Left colon (tissue), 2 donors: ENCODE results near the gene IL6ST. TPM values are rescaled to one million over a fixed set of nuclear protein-coding genes. Genes with fewer than 3 reads are reported as not detected.
A peak's percentile ranks its signal among the peaks of the same experiment; 100 is the strongest.

Experiments used
- ATAC-seq: fragments of 200-7000 bp; cut with Tn5 transposase; one replicate; pipeline ENCODE4 v1.9.1; 2020; ENCODE audit warnings: mild to moderate bottlenecking, moderate library complexity
- DNase-seq, 2 donors: peaks; one replicate each; pipeline ENCODE4 v3.0.0-alpha.2; 2020
- intact Hi-C, 2 donors: fragments of 100-400 bp; cut with DNase I in 1 of 2; cut with micrococcal nuclease in 1 of 2; formaldehyde crosslinking; loops; one replicate each; pipeline versions ENCODE4 v1.11.2 to v1.14.0; 2022; cut with DNase I, micrococcal nuclease
- total RNA-seq, 2 donors: library from RNA; stranded (reverse); fragmentation: NEBNext Ultra II Directional; extraction: Animal tissue kit (Norgen Biotek cat#: 25700); gene quantifications; one replicate each; pipeline ENCODE4 v1.2.1, GENCODE V29; 2021
- donor health status: DM: no; HTN: no; CAD: no.
- donor health status: DM: yes; HTN: yes; CAD: no.

Gene IL6ST
- total RNA-seq, 2 donors from 2014 or later, result 73.6 to 114 TPM

DNA sequence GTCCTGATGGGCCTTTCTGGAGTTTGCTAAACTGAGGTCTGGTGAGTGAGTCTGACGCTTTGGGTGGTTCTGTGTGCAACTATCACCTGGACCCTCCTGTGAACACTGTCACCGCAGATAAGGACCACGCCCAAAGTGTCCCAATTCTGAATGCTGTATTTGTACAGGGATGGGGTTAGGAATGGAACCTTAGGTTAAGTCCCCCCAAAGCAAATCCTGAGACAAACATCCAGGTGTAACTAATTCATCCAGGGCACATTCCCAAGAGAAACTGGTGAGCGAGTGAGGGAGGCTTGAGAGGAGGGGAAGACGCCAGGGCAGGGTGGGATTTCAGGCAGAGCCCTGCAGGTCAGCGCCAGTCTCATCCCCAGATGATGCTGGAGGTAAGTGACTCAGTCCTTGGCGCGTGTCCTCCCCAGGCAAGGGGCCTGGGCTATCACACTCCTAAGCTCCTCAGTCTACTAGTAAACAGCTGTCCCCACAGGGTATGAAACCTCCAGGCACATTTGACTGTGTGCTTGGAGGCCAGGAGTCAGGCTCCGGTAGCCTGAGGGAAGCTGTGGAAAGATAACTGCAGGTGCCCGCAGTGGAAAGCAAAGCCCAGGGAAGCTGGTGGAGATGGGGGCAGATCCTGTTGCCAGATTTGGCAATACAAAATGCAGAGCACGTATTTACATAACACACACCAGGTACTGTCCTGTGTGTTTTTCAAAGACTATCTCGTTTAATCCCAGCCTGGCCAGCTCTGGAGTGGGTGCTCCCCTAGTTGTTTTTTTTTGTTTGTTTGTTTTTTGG is 66.7 kb downstream of the IL6ST start:
- DNase-seq (no peak), ATAC-seq (no peak)
- intact Hi-C loops, result no loop called here

- no peak for ATAC-seq
- intact Hi-C loops, result no loop called here
- DNase-seq, result no peak
Observed at GRCh38 chr5:55926476-55926875, 68.3 kb downstream of the IL6ST start.

- DNase-seq, result no peak
- ATAC-seq, result no peak
- intact Hi-C loops, result no loop called here
Observed at GRCh38 chr5:55925712-55926111, 69.1 kb downstream of the IL6ST start.

- DNase-seq, result no peak
- no peak for ATAC-seq
- intact Hi-C loops, result no loop called here
Observed at GRCh38 chr5:55925181-55925580, 69.6 kb downstream of the IL6ST start.

DNA sequence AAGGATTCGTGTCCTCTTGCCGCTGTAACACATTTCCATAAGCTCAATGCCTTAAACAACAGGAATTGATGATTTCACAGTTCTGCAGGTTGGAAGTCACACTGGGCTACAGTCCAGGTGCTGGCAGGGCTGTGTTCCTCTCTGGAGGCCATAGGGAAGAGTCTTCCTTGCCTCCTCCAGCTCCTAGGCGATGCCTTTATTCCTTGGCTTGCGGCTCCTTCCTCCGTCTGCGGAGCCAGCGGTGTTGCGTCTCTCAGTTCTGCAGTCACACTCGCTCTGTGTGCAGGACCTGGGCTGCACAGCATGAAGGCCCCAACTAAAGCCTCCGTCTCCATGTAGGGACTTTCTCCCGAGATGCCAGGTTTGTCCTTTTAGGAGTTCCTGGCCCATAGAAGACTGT is 70.0 kb downstream of the IL6ST start:
- intact Hi-C loops, result no loop called here
- ATAC-seq, result no peak

DNA sequence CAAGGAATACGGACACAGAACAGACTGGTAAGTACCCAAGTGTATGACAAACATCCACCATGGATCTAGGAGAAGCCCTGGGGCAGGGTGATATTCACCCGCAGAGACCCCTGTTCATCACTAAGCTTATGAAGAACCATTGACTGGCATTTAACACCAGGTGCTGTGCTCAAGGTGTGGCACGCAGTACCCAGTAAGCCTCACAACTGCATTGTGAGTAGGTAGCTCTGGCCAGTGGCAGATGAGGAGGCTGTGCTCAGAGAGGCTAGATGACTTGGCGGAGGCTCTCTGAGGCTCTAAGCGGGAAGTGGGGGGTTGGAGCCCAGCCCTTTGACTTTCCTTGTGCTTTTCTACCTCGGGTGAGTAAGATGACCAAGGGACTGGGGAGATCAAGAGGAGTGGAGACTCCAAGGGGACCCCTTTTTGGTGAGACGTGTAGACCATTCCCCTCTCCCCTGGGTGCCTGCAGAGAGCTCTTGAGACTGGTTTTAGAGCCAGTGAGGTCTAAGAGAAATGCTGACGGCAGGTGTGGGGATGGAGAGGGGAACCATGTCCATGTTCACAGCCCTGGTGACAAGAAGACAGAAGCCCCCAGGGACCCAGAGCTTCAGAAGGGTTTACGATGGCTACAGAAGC is 70.8 kb downstream of the IL6ST start:
- intact Hi-C loops, result no loop called here
- ATAC-seq, result no peak
- DNase-seq, result no peak

More for the DNA sequence above, 70.0 kb downstream of the IL6ST start:
- no peak for DNase-seq

GRCh38 chr5:55923177-55923771 is 71.5 kb downstream of the IL6ST start:
- peak in 1 of 2 donors; percentile 16 for DNase-seq
- peak; percentile 40 for ATAC-seq
- intact Hi-C loops, result no loop called here

- intact Hi-C loops, result no loop called here
Observed at GRCh38 chr5:55921617-55922016, 73.1 kb downstream of the IL6ST start.

DNA sequence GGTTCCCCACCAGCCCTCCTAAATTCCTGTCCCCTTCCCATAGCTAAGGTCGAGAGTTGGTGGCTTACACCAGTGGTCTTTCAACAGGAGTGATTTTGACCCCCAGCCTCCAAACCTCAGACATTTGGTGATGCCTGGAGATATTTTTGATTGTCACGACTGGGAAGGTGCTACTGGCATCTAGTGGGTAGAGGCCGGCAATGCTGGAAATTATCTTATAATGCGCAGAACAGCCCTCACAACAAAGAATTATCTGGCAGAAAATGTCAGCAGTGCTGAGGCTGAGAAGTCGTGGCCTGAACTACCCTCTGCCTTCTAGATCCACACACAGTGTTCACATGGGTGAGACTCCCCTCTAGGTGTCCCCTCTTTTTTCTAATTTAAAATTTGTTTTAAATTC is 74.0 kb downstream of the IL6ST start:
- intact Hi-C loops, result no loop called here
- ATAC-seq (no peak), DNase-seq (no peak)

More at GRCh38 chr5:55921617-55922016, 73.1 kb downstream of the IL6ST start:
- ATAC-seq, result no peak
- no peak for DNase-seq

DNA sequence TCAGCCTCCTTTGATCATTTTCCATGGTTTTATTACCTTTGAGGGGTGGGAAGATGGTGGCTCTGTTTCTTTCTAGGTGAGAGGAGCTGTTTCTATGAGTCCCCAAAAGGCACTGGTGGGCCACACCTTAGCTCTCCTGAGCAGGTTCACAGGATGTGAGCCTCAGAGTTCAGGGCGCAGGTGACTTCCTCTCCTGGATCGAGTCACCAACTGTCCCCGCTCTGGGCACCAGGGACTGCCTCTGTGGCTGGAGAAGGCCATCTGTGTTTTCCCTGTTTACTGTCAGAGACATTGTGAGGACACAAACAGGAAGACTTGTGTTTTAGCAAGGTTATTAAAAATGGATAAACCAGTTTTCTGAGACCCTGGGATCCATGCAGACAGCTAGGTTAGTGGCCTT is 75.1 kb downstream of the IL6ST start:
- intact Hi-C loops, result no loop called here
- DNase-seq, result no peak
- ATAC-seq, result no peak

DNA sequence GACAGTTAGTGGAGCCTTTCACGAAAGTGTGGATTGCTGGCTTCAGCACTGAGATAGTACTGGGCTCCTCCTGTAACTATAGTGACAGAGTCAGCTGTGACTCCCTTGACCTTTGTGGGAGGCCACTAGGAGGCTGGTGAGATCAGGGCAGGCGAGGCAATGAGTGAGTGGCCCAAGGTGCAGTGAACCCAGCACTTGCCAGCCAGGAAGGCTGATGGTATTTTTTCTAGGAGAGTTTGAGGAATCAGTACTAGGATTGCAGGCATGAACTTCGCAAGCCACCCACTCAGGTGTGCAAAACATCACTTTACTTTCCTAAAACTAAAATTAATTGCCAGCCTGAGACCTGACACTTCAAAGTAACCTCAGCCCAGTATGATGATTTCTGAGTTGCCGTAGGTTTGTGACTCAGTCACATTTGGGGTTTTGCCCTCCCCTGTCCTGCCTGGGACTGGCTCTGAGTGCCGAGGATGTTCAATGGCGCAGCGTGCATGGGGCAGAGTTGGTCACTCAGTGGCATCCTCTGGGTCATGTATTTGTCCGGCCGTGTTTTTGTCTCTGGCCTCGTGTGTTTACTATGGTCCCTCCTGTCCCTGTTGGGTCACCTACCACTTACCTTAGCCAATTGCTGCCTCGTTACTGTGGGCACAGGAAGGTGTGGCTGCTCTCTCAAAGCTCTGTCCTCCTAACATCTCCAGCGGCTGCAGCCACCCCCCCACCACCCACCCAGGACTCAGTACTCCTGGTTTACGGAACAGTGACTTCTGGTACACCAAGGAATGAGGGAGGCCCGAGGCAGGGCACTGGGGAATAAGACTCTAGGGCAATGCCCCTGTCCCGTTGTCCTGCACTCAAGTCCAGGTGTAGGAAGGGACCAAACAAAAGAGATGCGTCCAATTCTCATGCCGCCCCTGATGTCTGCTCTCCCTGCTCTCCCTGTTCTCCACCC is 76.4 kb downstream of the IL6ST start:
- DNase-seq (no peak), ATAC-seq (no peak)
- intact Hi-C loops, result no loop called here

GRCh38 chr5:55917402-55918086 is 77.2 kb downstream of the IL6ST start:
- no peak for DNase-seq
- intact Hi-C loops, result no loop called here
- no peak for ATAC-seq

- ATAC-seq, result no peak
- intact Hi-C loops, result no loop called here
- DNase-seq, result no peak
Observed at GRCh38 chr5:55916986-55917385, 77.8 kb downstream of the IL6ST start.

- DNase-seq (no peak), ATAC-seq (no peak)
- intact Hi-C loops, result no loop called here
Observed at GRCh38 chr5:55915783-55916182, 79.0 kb downstream of the IL6ST start.

DNA sequence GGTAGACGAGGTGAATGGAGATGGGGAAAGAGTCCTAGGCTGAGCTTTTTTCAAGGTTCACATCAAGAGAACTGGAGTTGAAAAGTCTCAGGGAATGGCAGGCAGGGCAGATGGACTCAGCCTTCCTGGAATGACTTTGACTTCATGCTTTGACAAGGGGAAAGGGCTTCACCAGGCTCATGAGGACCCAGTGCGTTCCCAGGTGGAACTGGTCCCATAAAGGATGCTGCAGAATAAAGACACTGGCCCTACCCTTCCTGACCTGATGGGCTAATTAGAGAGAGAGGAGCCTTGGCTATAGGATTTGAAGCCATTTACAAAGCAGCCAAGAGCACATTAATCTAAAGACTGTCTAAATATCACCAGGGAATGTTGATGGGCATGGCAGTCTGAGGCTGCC is 79.8 kb downstream of the IL6ST start:
- ATAC-seq (no peak), DNase-seq (no peak)
- intact Hi-C loops, result no loop called here

- DNase-seq, result no peak
- intact Hi-C loops, result no loop called here
- no peak for ATAC-seq
Observed at GRCh38 chr5:55913466-55914413, 81.0 kb downstream of the IL6ST start.

- ATAC-seq, result no peak
- DNase-seq, result no peak
- intact Hi-C loops, result no loop called here
Observed at GRCh38 chr5:55911784-55912653, 82.7 kb downstream of the IL6ST start.
